IMR-90 (cell line): ENCODE measurements around the gene KCNV2. TPM values are rescaled to one million over a fixed set of nuclear protein-coding genes. Genes with fewer than 3 reads are reported as not detected.

Experiments
- ATAC-seq: fragments of 200-7000 bp; cut with Tn5 transposase; 2 replicates; pipeline ENCODE4 v1.9.1; 2020; ENCODE audit warnings: low read depth, mild to moderate bottlenecking, moderate library complexity
- BruUV-seq: library from RNA; stranded (reverse); fragments of 400-500 nt; replicated peaks from 2 replicates; lab custom pipeline; 2021; lab: Mats Ljungman, UMichigan
- CTCF ChIA-PET: fragments of 300-600 bp; formaldehyde crosslinking; extraction: SDS; loops from one replicate; lab custom pipeline; 2021; ENCODE audit warnings: antibody characterized with exemption; lab: Yijun Ruan, JAX
- POLR2A ChIA-PET: fragments of 300-600 bp; sonication (Branson Sonifier 250); formaldehyde crosslinking; loops from one replicate; lab custom pipeline; 2022; ENCODE audit warnings: antibody characterized with exemption; ENCODE audit not compliant: unreplicated experiment; lab: Charles Lee
- DNase-seq: peaks from one replicate; pipeline ENCODE4 v3.0.0; 2013
- H2AFZ ChIP-seq: replicated peaks from 2 replicates; pipeline ENCODE3; 2013; ENCODE audit warnings: low read length, mild to moderate bottlenecking; ENCODE audit not compliant: poor library complexity
- H2AK5ac ChIP-seq: 2 replicates; pipeline ENCODE4 v1.6.1; 2013; ENCODE audit warnings: low read depth, low read length, inconsistent platforms
- H2AK9ac ChIP-seq: replicated peaks from 2 replicates; pipeline ENCODE3; 2013; ENCODE audit warnings: mild to moderate bottlenecking, low read depth, low read length, moderate library complexity; ENCODE audit not compliant: poor library complexity
- H2BK120ac ChIP-seq: 2 replicates; pipeline ENCODE4 v1.6.1; 2013; ENCODE audit warnings: low read depth, low read length, inconsistent platforms
- H2BK15ac ChIP-seq: 3 replicates; pipeline ENCODE4 v1.6.1; 2013; ENCODE audit warnings: low read depth, low read length, inconsistent platforms
- H2BK20ac ChIP-seq: 2 replicates; pipeline ENCODE4 v1.6.1; 2013; ENCODE audit warnings: low read depth, mild to moderate bottlenecking, inconsistent platforms, low read length, moderate library complexity
- H2BK5ac ChIP-seq: 2 replicates; pipeline ENCODE4 v1.6.1; 2013; ENCODE audit warnings: mild to moderate bottlenecking, low read depth, low read length, inconsistent platforms; ENCODE audit not compliant: poor library complexity, severe bottlenecking
- H3K14ac ChIP-seq: replicated peaks from 2 replicates; pipeline ENCODE4 v1.6.1; 2013; ENCODE audit warnings: low read depth, low read length, inconsistent platforms
- H3K18ac ChIP-seq: 2 replicates; pipeline ENCODE4 v1.6.1; 2013; ENCODE audit warnings: low read depth, low read length, control low read depth
- H3K23ac ChIP-seq: 2 replicates; pipeline ENCODE4 v1.6.1; 2013; ENCODE audit warnings: low read depth, low read length, inconsistent platforms
- H3K27ac ChIP-seq: 2 replicates; pipeline ENCODE4 v1.5.1; 2013; ENCODE audit warnings: mild to moderate bottlenecking, control low read depth, low read length; ENCODE audit not compliant: insufficient read depth
- H3K27me3 ChIP-seq: 2 replicates; pipeline ENCODE4 v1.6.1; 2013; ENCODE audit warnings: low read length; ENCODE audit not compliant: control insufficient read depth, insufficient read depth
- H3K36me3 ChIP-seq: 2 replicates; pipeline ENCODE4 v1.6.1; 2013; ENCODE audit warnings: low read length, mixed read lengths; ENCODE audit not compliant: control insufficient read depth, insufficient read depth
- H3K4ac ChIP-seq: 2 replicates; pipeline ENCODE4 v1.6.1; 2013; ENCODE audit warnings: low read depth, low read length, inconsistent platforms
- H3K4me1 ChIP-seq: 2 replicates; pipeline ENCODE4 v1.6.1; 2013; ENCODE audit warnings: low read length, mixed read lengths; ENCODE audit not compliant: control insufficient read depth, insufficient read depth
- H3K4me2 ChIP-seq: 2 replicates; pipeline ENCODE4 v1.6.1; 2013; ENCODE audit warnings: low read depth, mild to moderate bottlenecking, control low read depth, low read length, moderate library complexity
- H3K4me3 ChIP-seq: 2 replicates; pipeline ENCODE4 v1.5.1; 2013; ENCODE audit warnings: low read depth, mild to moderate bottlenecking, control low read depth, low read length, moderate library complexity; ENCODE audit not compliant: insufficient read depth
- H3K56ac ChIP-seq: 2 replicates; pipeline ENCODE4 v1.6.1; 2013; ENCODE audit warnings: low read length, inconsistent platforms; ENCODE audit not compliant: insufficient read depth; ENCODE audit errors: extremely low read depth
- H3K79me1 ChIP-seq, 2 experiments: 2 replicates each; pipeline ENCODE4 v1.6.1; 2013; ENCODE audit warnings: low read length in 2 of 2, inconsistent platforms in 1 of 2, low read depth in 1 of 2
- H3K9ac ChIP-seq: 2 replicates; pipeline ENCODE4 v1.6.1; 2013; ENCODE audit warnings: low read depth, low read length, control low read depth
- H3K9me1 ChIP-seq: 2 replicates; pipeline ENCODE4 v1.6.1; 2013; ENCODE audit warnings: low read length, inconsistent platforms; ENCODE audit not compliant: insufficient read depth
- H3K9me3 ChIP-seq: 2 replicates; pipeline ENCODE4 v1.6.1; 2013; ENCODE audit warnings: low read length; ENCODE audit not compliant: control insufficient read depth, insufficient read depth
- H4K20me1 ChIP-seq: 2 replicates; pipeline ENCODE4 v1.6.1; 2013; ENCODE audit warnings: low read length, inconsistent platforms; ENCODE audit not compliant: insufficient read depth
- H4K5ac ChIP-seq: 2 replicates; pipeline ENCODE4 v1.6.1; 2013; ENCODE audit warnings: mild to moderate bottlenecking, low read depth, low read length, control low read depth
- H4K8ac ChIP-seq, 2 experiments: 2 replicates each; pipeline ENCODE4 v1.6.1; 2013; ENCODE audit warnings: low read depth in 2 of 2, low read length in 2 of 2, control low read depth in 1 of 2, inconsistent platforms in 1 of 2
- H4K91ac ChIP-seq: 2 replicates; pipeline ENCODE4 v1.6.1; 2013; ENCODE audit warnings: low read depth, low read length, inconsistent platforms; ENCODE audit not compliant: insufficient read depth
- CTCF ChIP-seq: conservative IDR thresholded peaks from 2 replicates; pipeline ENCODE4 v1.5.1; 2012; ENCODE audit warnings: mild to moderate bottlenecking, low read depth, low read length, improper control_type of control experiment
- MAFK ChIP-seq: IDR thresholded peaks from 2 replicates; pipeline ENCODE4 v1.6.1; 2012; ENCODE audit warnings: low read depth, low read length, improper control_type of control experiment
- MAZ ChIP-seq: IDR thresholded peaks from 2 replicates; pipeline ENCODE4 v1.6.1; 2012; ENCODE audit warnings: low read depth, mild to moderate bottlenecking, low read length, improper control_type of control experiment, moderate library complexity, borderline replicate concordance
- MXI1 ChIP-seq: IDR thresholded peaks from 2 replicates; pipeline ENCODE4 v1.6.1; 2012; ENCODE audit warnings: low read depth, mild to moderate bottlenecking, low read length, moderate library complexity, borderline replicate concordance
- NFE2L2 ChIP-seq: fragments of 150-350 bp; IDR thresholded peaks from 2 replicates; pipeline ENCODE4 v1.6.1; 2016; ENCODE audit warnings: low read depth, mild to moderate bottlenecking, low read length
- POLR2A ChIP-seq: IDR thresholded peaks from 2 replicates; pipeline ENCODE4 v1.6.1; 2012; ENCODE audit warnings: mild to moderate bottlenecking, low read depth, low read length
- RFX5 ChIP-seq: IDR thresholded peaks from 2 replicates; pipeline ENCODE4 v1.8.0; 2012; ENCODE audit warnings: low read depth, mild to moderate bottlenecking, low read length, moderate library complexity
- USF2 ChIP-seq: fragments of 150-350 bp; IDR thresholded peaks from 2 replicates; pipeline ENCODE4 v1.6.1; 2017; ENCODE audit warnings: mild to moderate bottlenecking, antibody characterized with exemption, low read length, low read depth
- WGBS, 2 experiments: methylation state at CpG; one replicate each; pipeline versions ENCODE4 v1.1.5 to v1.1.7; 2013; ENCODE audit warnings: missing lambda C conversion rate in 2 of 2; ENCODE audit not compliant: insufficient read length in 1 of 2; ENCODE audit errors: extremely low coverage in 2 of 2; 5-methylcytosine and 5-hydroxymethylcytosine counted together
- dilution Hi-C: fragments of 300-500 bp; cut with HindIII; formaldehyde crosslinking; loops from one replicate; pipeline ENCODE4 v1.14.3; 2018; ENCODE audit warnings: low sequenced_read_pairs; ENCODE audit not compliant: unreplicated experiment
- in situ Hi-C: fragments of 300-500 bp; cut with MboI; formaldehyde crosslinking; loops from 3 replicates; pipeline ENCODE4 v1.14.3; 2019; ENCODE audit warnings: low sequenced_read_pairs, inconsistent platforms, mixed read lengths
- intact Hi-C: fragments of 100-400 bp; cut with micrococcal nuclease; formaldehyde crosslinking; loops from 2 replicates; pipeline ENCODE4 v1.10.0; 2022
- polyA plus RNA-seq, 3 experiments: library from polyadenylated mRNA; depleted of rRNA; stranded (reverse); fragments of >200 nt; gene quantifications; 2 replicates each; pipeline ENCODE4 v1.2.3, GENCODE V29; 2012; ENCODE audit warnings: low replicate concordance in 1 of 3
- total RNA-seq: library from RNA; depleted of rRNA; stranded (reverse); fragments of >200 nt; gene quantifications from 2 replicates; pipeline ENCODE4 v1.2.3, GENCODE V29; 2012

Gene KCNV2
- total and polyA plus RNA-seq, 2 of the 4 experiments (the other 2 are of a cell fraction): not detected

- no peak for TF ChIP-seq POLR2A
- no peak for TF ChIP-seq CTCF
- no peak for TF ChIP-seq MXI1
- no peak for TF ChIP-seq USF2
- TF ChIP-seq NFE2L2: no peak
- no peak for TF ChIP-seq MAFK
- no peak for TF ChIP-seq MAZ
- no peak for TF ChIP-seq RFX5
- DNase-seq: no peak
- H4K5ac ChIP-seq: no peak overlapping the region
- peaks cover 3% of the 10 kb centered on the region; the same call in 1 of the 2 replicates for H3K36me3 ChIP-seq
- H3K18ac ChIP-seq: no peak overlapping the region
- no peaks in the 10 kb centered on the region for H4K20me1 ChIP-seq
- no peak overlapping the region for H2AK9ac ChIP-seq
- H2BK120ac ChIP-seq: no peak overlapping the region
- no peak overlapping the region for H3K9ac ChIP-seq
- ChIA-PET CTCF (interaction anchor here (0.6 kb wide), 1 partner anchor 141 kb away, joined by 3 read pairs; no protein-coding TSS in a partner anchor), POLR2A (interaction anchor here (0.6 kb wide), 1 partner anchor 27 kb away, joined by 3 read pairs; no protein-coding TSS in a partner anchor)
- H3K9me1 ChIP-seq: no peaks in the 10 kb centered on the region
- H2BK15ac ChIP-seq: no peak overlapping the region
- H3K4me3 ChIP-seq: no peak overlapping the region
- H3K14ac ChIP-seq: no peak overlapping the region
- H4K8ac ChIP-seq: no peak overlapping the region
- H3K23ac ChIP-seq: no peak overlapping the region
- in situ Hi-C loops (no loop called here), dilution Hi-C loops (no loop called here), intact Hi-C loops (no loop called here)
- H2BK5ac ChIP-seq: no peak overlapping the region
- no peaks in the 10 kb centered on the region for H3K79me1 ChIP-seq
- BruUV-seq: no TSS peak
- H3K9me3 ChIP-seq: no peaks in the 10 kb centered on the region
- no peak overlapping the region for H2AK5ac ChIP-seq
- 99% methylated on average over 29 of the region's 29 CpGs; no CpG with 5 or more reads in 1 of the 2 experiments for WGBS, 2 experiments
- H3K27ac ChIP-seq: no peak overlapping the region
- no peak overlapping the region for H2AFZ ChIP-seq
- ATAC-seq: no peak
- H3K4me2 ChIP-seq: no peak overlapping the region
- no peak overlapping the region for H3K56ac ChIP-seq
- H4K91ac ChIP-seq: no peak overlapping the region
- H3K27me3 ChIP-seq: no peaks in the 10 kb centered on the region
- no peak overlapping the region for H2BK20ac ChIP-seq
- no peaks in the 10 kb centered on the region for H3K4me1 ChIP-seq
- no peak overlapping the region for H3K4ac ChIP-seq
Measured at GRCh38 chr9:2718698-2719033, 1.4 kb downstream of the KCNV2 start.
